Natural killer cell treated with Interleukin-12 subunit alpha and Interleukin-12 subunit beta and Interleukin-15 and Interleukin-18, amount 100 ng/mL, for 72 hours (primary cell): ENCODE results near the gene B4GAT1. TPM values are rescaled to one million over a fixed set of nuclear protein-coding genes. Genes with fewer than 3 reads are reported as not detected.
"Not testable (repeated sequence)": the region's sequence is repeated elsewhere in the genome, so short reads cannot be mapped to it uniquely, and the experiment has no call there.

Experiments
- ATAC-seq, 2 donors: fragments of 150-1000 bp; cut with Tn5 transposase in 1 of 2; sonication (Bioruptor Pico), chemical (Tn5 transposase) in 1 of 2; 2 replicates each; pipeline ENCODE4 v1.10.0; 2021
- DNase-seq: peaks from one replicate; pipeline ENCODE4 v3.0.0; 2022; ENCODE audit warnings: low spot score
- H3K27ac Mint-ChIP-seq, 2 donors: 1 replicate in 1 of 2; 2 replicates in 1 of 2; pipeline ENCODE4 v1.8.0; 2022; ENCODE audit warnings: mixed read lengths in 2 of 2, mild to moderate bottlenecking in 1 of 2, moderate library complexity in 1 of 2
- H3K27me3 Mint-ChIP-seq, 2 donors: 1 replicate in 1 of 2; 2 replicates in 1 of 2; pipeline ENCODE4 v1.8.0; 2022; ENCODE audit warnings: mixed read lengths in 2 of 2
- H3K36me3 Mint-ChIP-seq: one replicate; pipeline ENCODE4 v1.8.0; 2022; ENCODE audit warnings: mixed read lengths
- H3K4me1 Mint-ChIP-seq, 2 donors: 1 replicate in 1 of 2; 2 replicates in 1 of 2; pipeline ENCODE4 v1.8.0; 2022; ENCODE audit warnings: low read depth in 2 of 2, mixed read lengths in 2 of 2, mild to moderate bottlenecking in 1 of 2
- H3K4me3 Mint-ChIP-seq: one replicate; pipeline ENCODE4 v1.8.0; 2022; ENCODE audit warnings: mixed read lengths
- H3K9me3 Mint-ChIP-seq: 2 replicates; pipeline ENCODE4 v1.8.0; 2022; ENCODE audit warnings: mixed read lengths
- total RNA-seq, 2 donors: library from RNA; stranded (reverse); gene quantifications; one replicate each; pipeline ENCODE4 v1.2.3, GENCODE V29; 2022

Gene B4GAT1
- total RNA-seq, 2 donors from 2014 or later, result 3.5 to 5.4 TPM

GRCh38 chr11:66316849-66317251 is 30.6 kb downstream of the B4GAT1 start, which contains the start of gene CD248:
Gene CD248 (minus strand): TSS chr11:66317044. CDS start chr11:66317027, 17 bp downstream.
- H3K27me3 Mint-ChIP-seq, result peaks cover 23 to 26% of the 10 kb centered on the region in 2 donors
- ATAC-seq, result no peak
- peaks cover 22 to 27% of the 10 kb centered on the region in 2 donors for H3K4me1 Mint-ChIP-seq
- H3K27ac Mint-ChIP-seq, result peak within 1 kb of the TSS; percentile 25 to 67
- H3K4me3 Mint-ChIP-seq, result no peak within 1 kb of the TSS
- peak; percentile 46 for DNase-seq
- H3K9me3 Mint-ChIP-seq, result no peaks in the 10 kb centered on the region
- H3K36me3 Mint-ChIP-seq, result no peaks in the 10 kb centered on the region

GRCh38 chr11:66315921-66316811 is 31.3 kb downstream of the B4GAT1 start:
- H3K27me3 Mint-ChIP-seq, result peaks cover 23 to 26% of the 10 kb centered on the region in 2 donors
- ATAC-seq (no peak), DNase-seq (peak; percentile 54)
- H3K9me3 Mint-ChIP-seq, result no peaks in the 10 kb centered on the region
- H3K4me1 Mint-ChIP-seq, result peaks cover 25 to 31% of the 10 kb centered on the region in 2 donors
- no peaks in the 10 kb centered on the region for H3K36me3 Mint-ChIP-seq
- peak overlapping the region; percentile 25 to 67 for H3K27ac Mint-ChIP-seq
- H3K4me3 Mint-ChIP-seq, result no peak overlapping the region

DNA sequence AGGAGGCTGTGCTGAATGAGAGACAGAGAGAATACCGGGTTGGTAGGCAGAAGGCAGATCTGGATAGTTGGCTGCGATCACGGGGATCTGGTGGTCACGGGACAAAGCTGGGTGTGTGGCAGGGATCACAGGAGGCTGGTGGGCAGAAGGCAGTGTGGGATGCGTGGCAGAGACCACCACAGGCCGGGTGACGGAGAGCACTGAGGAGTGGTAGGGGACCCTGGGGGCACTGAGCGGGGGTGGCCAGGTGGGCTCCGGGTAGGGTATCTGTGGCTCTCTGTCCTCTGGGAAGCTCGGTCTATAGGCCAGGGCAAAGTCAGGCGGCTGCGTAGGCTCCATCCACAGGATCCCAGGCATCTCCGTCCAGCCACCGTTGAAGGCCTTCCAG is 31.9 kb downstream of the B4GAT1 start:
- no peaks in the 10 kb centered on the region for H3K36me3 Mint-ChIP-seq
- peaks cover 23 to 26% of the 10 kb centered on the region in 2 donors for H3K27me3 Mint-ChIP-seq
- H3K4me3 Mint-ChIP-seq, result peak overlapping the region; percentile 47
- ATAC-seq, result no peak
- H3K4me1 Mint-ChIP-seq, result peaks cover 25 to 31% of the 10 kb centered on the region in 2 donors
- DNase-seq, result peak; percentile 39
- H3K9me3 Mint-ChIP-seq, result no peaks in the 10 kb centered on the region
- H3K27ac Mint-ChIP-seq, result peak overlapping the region; percentile 25 to 67

DNA sequence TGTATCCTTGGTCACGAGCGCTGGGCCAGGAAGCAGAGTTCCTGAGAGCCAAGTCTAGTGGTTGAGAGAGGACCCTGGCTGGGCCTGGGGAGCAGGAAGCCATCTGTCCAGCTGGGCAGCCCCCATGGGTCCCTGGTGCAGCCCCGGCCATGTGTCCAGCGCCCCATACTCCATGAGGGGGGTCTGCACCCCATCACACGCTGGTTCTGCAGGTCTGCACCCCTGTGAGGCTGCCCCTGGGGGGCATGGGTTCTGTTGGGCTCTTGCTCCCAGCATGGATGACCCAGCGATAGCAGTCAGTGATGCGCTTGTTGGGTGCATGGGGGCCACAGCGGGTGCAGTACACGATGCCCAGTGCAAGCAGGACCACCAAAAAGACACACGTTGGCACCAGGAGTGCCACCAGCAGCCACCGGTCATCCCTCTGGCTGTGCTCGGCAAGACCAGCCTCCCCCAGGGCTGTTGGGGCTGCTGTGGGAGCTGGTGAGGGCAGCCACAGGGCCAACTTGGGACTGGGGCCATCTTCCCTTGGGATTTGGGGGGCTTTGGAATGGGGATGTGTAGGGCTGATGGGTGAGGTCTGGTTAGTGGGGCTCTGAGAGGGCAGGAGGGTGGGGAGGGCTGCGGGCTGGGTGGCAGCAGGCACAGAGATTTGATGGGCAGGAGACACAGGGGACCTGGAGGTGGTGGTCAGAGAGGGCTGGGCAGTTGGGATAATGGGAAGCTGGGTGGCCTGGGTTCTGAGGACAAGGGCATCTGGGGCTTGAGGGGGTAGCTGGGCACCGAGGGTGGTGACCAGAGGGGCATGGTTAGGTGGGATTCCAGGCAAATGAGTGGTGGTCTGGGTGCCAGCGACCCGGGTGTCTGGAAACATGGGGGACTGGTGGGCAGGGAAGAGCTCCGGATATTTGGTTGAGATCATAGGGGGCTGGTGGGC is 32.6 kb downstream of the B4GAT1 start:
- peak; percentile 58 for DNase-seq
- ATAC-seq, result no peak
- H3K9me3 Mint-ChIP-seq, result no peaks in the 10 kb centered on the region
- no peaks in the 10 kb centered on the region for H3K36me3 Mint-ChIP-seq
- H3K4me1 Mint-ChIP-seq, result peaks cover 25 to 29% of the 10 kb centered on the region in 2 donors
- peak overlapping the region; percentile 47 for H3K4me3 Mint-ChIP-seq
- peaks cover 21 to 23% of the 10 kb centered on the region in 2 donors for H3K27me3 Mint-ChIP-seq
- peak overlapping the region; percentile 25 to 67 for H3K27ac Mint-ChIP-seq

- H3K9me3 Mint-ChIP-seq, result no peaks in the 10 kb centered on the region
- ATAC-seq, result no peak
- peak overlapping the region in 1 of 2 donors; percentile 43 for H3K27ac Mint-ChIP-seq
These were observed 33.3 kb downstream of the B4GAT1 start for GRCh38 chr11:66314186-66314501.

GRCh38 chr11:66313321-66314185 is 33.9 kb downstream of the B4GAT1 start:
- Mint-ChIP-seq H3K27ac (peak overlapping the region in 1 of 2 donors; percentile 43), H3K4me3 (peak overlapping the region; percentile 89)
- peak; percentile 54 for DNase-seq

More at GRCh38 chr11:66314186-66314501, 33.3 kb downstream of the B4GAT1 start:
- H3K36me3 Mint-ChIP-seq, result no peaks in the 10 kb centered on the region
- peaks cover 23 to 30% of the 10 kb centered on the region in 2 donors for H3K4me1 Mint-ChIP-seq
- H3K27me3 Mint-ChIP-seq, result peaks cover 18 to 19% of the 10 kb centered on the region in 2 donors
- DNase-seq, result no peak
- peak overlapping the region; percentile 52 for H3K4me3 Mint-ChIP-seq

GRCh38 chr11:66312549-66313320 is 34.7 kb downstream of the B4GAT1 start:
- DNase-seq (peak; percentile 97), ATAC-seq (peak; percentile 87 to 90)
- no peaks in the 10 kb centered on the region for H3K36me3 Mint-ChIP-seq
- H3K4me1 Mint-ChIP-seq, result peaks cover 16 to 19% of the 10 kb centered on the region in 2 donors
- no peaks in the 10 kb centered on the region for H3K9me3 Mint-ChIP-seq
- peak overlapping the region; percentile 74 to 77 for H3K27ac Mint-ChIP-seq
- peak overlapping the region; percentile 89 for H3K4me3 Mint-ChIP-seq
- H3K27me3 Mint-ChIP-seq, result peaks cover 10 to 12% of the 10 kb centered on the region in 2 donors

More at GRCh38 chr11:66313321-66314185, 33.9 kb downstream of the B4GAT1 start:
- Mint-ChIP-seq H3K36me3 (no peaks in the 10 kb centered on the region), H3K4me1 (peaks cover 17 to 24% of the 10 kb centered on the region in 2 donors), H3K27me3 (peaks cover 12 to 13% of the 10 kb centered on the region in 2 donors), H3K9me3 (no peaks in the 10 kb centered on the region)
- ATAC-seq, result no peak

DNA sequence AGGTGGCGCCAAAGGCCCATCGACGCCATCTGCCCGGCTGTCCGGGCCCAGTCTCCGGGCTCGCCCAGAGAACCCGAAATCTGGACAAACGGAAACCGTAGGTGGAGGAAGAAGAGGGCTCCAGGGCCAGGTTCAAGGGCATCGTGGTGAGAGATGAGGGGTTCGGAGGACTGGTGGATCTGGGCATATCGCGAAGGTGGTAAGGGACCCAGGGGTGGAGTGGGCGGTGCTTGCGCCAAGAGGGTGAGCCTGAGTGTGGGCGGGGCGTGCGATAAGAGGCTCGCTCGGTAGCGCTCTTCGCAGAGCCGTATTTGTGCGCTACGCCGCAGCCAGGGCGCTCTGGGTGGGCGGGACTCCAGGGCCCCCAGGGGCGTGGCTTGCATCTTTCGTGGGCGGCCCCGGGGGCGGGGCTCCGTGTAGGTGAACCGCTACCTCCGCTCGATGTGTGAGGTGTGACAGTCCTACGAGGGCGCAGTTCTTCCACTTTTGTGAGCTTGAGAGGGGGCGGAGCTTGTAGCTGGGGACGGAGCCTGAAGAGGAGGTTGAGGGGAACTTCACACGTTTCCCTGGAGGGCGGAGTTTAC is 35.4 kb downstream of the B4GAT1 start:
- Mint-ChIP-seq H3K36me3 (no peaks in the 10 kb centered on the region), H3K9me3 (no peaks in the 10 kb centered on the region), H3K4me1 (peaks cover 14 to 16% of the 10 kb centered on the region in 2 donors), H3K27ac (peak overlapping the region; percentile 74 to 77), H3K27me3 (peaks cover 7 to 12% of the 10 kb centered on the region in 2 donors), H3K4me3 (peak overlapping the region; percentile 89)
- DNase-seq (peak; percentile 92), ATAC-seq (peak; percentile 88 to 90)

DNA sequence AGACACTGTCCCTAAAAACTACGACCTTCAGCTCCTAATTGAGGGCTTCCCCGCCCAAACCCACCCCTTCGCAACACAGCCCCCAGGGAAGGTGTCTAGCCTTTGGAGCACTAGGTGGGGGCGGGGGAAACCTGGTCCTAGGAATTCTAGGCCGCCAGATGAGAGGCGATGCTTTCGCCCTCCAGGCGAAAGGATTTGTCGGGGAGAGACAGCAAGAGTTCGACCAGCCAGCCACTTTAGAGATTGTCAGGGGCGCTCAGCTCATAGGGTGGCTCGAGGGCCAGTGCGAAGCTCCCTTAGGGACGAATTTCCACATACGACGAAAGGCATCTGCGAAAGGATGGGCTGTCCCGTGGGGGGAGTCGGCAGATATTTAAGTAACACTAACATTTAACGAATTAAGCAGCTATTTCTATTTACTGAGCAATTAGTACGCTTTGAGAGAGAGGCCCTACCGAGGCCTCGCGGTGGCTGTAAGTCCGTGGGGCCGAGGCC is 35.9 kb downstream of the B4GAT1 start:
- Mint-ChIP-seq H3K4me3 (peak overlapping the region; percentile 89), H3K9me3 (no peaks in the 10 kb centered on the region), H3K27ac (peak overlapping the region; percentile 74 to 77), H3K4me1 (peaks cover 14 to 16% of the 10 kb centered on the region in 2 donors), H3K27me3 (peaks cover 7 to 12% of the 10 kb centered on the region in 2 donors), H3K36me3 (no peaks in the 10 kb centered on the region)
- ATAC-seq (no peak), DNase-seq (no peak)

GRCh38 chr11:66310803-66311440 is 36.5 kb downstream of the B4GAT1 start:
- peak; percentile 5 for DNase-seq
- H3K27me3 Mint-ChIP-seq, ATAC-seq, H3K9me3 Mint-ChIP-seq, H3K36me3 Mint-ChIP-seq, H3K4me3 Mint-ChIP-seq: not testable (repeated sequence)
- peak overlapping the region in 1 of 2 donors; percentile 77 for H3K27ac Mint-ChIP-seq
- peaks cover 14 to 16% of the 10 kb centered on the region in 2 donors for H3K4me1 Mint-ChIP-seq

DNA sequence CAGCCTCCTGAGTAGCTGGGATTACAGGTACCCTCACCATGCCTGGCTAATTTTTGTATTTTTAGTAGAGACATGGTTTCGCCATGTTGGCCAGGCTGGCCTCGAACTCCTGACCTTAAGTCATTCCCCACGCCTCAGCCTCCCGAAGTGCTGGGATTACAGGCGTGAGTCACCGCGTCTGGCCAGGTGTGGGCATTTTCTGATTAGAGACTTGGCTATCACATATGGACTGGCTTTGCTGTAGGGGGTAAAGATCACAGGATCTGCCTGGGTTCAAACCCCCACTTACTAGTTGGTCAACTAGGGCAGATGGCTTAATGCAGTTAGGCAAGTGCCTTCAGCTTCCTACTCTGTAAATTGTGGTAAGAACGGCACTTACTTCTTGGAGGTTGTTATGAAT is 37.1 kb downstream of the B4GAT1 start:
- H3K4me1 Mint-ChIP-seq, result peaks cover 12 to 14% of the 10 kb centered on the region in 2 donors
- H3K27ac Mint-ChIP-seq, result no peak overlapping the region
- H3K4me3 Mint-ChIP-seq, result no peak overlapping the region
- H3K36me3 Mint-ChIP-seq, result no peaks in the 10 kb centered on the region
- H3K27me3 Mint-ChIP-seq, result peaks cover 2 to 4% of the 10 kb centered on the region in 2 donors
- H3K9me3 Mint-ChIP-seq, result no peaks in the 10 kb centered on the region
- no peak for ATAC-seq
- peak; percentile 32 for DNase-seq
